Retinal pigment epithelial cell (primary cell): ENCODE measurements around the gene SMARCA2.

Experiments
- DNase-seq: peaks from one replicate; pipeline ENCODE4 v3.0.0-alpha.2; 2010; ENCODE audit warnings: low read depth
- H3K4me3 ChIP-seq: 2 replicates; pipeline ENCODE4 v1.5.1; 2011; ENCODE audit warnings: mild to moderate bottlenecking, low read length, control low read depth, moderate library complexity
- TF ChIP-seq, protein P1 (sequence below): conservative IDR thresholded peaks from 2 replicates; pipeline ENCODE4 v1.5.1; 2011; ENCODE audit warnings: low read depth, low read length, control low read depth, inconsistent platforms

The SMARCA2 gene

DNA sequence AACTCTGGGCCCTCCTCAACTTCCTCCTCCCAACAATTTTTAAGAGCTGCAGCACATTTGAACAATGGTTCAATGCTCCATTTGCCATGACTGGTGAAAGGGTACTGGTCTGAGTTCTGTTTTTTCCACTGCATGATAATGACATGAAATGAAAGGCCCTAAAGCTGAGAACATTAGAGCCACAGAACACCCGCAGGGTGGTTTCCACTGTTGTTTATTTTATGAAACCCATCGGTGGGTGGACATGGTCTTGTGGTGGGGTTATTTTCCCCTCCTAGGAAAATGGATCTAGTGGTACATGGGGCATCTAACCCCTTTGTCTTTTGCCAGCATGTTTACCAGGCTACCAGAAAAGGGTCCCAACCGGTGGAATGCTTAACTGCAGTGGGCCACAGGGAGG is 71.8 kb downstream of the SMARCA2 start:
- H3K4me3 ChIP-seq, result no peak overlapping the region
- TF ChIP-seq, protein P1, sequence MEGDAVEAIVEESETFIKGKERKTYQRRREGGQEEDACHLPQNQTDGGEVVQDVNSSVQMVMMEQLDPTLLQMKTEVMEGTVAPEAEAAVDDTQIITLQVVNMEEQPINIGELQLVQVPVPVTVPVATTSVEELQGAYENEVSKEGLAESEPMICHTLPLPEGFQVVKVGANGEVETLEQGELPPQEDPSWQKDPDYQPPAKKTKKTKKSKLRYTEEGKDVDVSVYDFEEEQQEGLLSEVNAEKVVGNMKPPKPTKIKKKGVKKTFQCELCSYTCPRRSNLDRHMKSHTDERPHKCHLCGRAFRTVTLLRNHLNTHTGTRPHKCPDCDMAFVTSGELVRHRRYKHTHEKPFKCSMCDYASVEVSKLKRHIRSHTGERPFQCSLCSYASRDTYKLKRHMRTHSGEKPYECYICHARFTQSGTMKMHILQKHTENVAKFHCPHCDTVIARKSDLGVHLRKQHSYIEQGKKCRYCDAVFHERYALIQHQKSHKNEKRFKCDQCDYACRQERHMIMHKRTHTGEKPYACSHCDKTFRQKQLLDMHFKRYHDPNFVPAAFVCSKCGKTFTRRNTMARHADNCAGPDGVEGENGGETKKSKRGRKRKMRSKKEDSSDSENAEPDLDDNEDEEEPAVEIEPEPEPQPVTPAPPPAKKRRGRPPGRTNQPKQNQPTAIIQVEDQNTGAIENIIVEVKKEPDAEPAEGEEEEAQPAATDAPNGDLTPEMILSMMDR, result no peak
- DNase-seq, result no peak

DNA sequence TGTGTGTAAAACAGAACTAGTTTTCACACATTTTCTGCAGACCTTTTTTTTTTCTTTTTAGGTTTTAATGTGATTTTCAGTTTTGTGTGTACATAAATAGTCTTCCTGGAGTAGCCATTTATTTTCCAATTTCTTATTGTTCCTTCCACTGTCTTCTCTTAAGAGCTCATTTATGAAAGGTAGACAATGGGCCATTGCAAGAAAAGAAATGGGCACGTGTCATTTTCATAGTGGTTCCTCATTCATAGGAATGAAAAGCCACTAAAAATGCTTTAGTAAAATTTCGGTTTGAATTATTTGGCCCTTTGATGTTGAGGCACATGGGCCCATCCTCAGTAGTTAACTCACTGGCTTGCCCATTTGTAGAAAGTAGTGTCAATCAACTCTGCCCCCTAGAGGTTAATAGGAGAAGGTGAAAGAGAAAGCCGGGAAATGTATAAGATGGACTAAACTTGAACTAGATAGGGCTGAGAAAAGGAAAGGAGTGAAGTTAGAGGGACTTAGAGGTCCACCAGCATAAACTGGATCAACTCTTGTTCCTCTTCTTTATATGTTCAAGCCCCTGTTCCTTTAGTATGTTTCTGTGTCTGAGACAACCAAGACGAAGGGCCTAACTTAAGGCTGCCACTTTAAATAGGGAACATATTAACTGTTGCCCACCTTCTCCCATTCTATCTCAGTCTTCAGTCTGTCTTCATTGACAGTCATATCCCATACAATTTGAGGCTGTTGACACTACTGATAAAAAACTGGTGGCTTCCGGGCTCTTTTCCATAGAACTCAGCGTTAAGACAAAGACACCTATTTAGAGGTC is 72.6 kb downstream of the SMARCA2 start:
- DNase-seq, result no peak
- TF ChIP-seq, protein P1, result peak; percentile 66

DNA sequence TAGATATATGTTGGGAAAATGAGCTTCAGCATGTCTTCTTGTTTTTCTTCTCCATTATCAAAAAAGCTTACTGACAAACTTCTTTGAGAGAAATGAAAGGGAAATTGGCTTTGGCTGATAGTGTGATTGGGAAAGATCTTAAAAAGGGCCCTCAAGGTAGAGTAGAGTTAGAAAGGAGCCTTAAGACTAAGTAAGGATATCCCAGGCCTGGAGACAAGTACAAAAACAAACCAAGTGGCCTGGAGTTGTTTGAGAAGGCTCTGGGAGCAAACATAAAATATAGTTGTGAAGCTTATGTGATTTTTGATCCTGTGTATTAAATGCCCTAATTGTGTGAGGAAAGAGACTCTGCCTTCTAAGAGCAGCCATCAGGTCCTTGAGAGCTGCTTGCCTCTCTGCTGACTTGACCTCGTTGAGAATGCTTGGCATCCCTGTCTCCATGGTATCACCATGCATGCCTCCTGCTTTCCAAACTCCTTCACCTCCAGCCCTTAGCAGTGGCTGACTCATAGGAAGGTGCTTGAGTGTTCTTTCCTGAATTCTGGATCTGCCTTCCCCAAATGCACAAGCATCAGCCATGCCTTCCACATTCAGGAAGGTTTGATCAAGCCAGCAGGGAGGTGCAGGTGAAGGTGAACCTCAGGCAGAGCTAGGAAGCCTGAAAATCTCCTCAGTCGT is 78.9 kb downstream of the SMARCA2 start:
- TF ChIP-seq, protein P1, result no peak
- peak; percentile 54 for DNase-seq
- H3K4me3 ChIP-seq, result no peak overlapping the region

More for the DNA sequence above, 72.6 kb downstream of the SMARCA2 start:
- no peak overlapping the region for H3K4me3 ChIP-seq

DNA sequence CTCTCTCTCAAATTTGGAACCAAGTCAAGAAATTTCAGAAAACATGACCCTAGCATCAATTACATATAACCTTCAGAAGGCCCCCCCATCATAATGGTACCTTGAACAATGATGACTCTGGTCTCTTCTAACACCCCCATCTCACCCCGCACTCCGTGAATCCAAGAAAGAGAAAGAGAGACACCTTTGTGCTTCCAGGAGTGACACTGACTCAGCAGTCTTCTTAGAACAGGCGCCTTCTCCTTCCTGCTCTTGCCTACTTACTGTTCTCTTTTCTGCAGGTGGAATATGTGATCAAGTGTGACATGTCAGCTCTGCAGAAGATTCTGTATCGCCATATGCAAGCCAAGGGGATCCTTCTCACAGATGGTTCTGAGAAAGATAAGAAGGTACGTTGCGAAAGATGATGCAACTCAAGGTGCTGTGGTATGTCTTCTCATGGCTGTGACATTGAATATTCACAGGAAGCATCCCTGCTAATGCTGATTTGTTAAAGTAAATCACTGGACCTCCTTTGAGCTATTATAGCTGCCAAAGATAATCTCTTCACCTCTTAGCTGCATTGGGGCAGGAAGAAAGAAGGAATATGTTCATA is 81.3 kb downstream of the SMARCA2 start:
- no peak for DNase-seq
- no peak overlapping the region for H3K4me3 ChIP-seq
- TF ChIP-seq, protein P1, result no peak

DNA sequence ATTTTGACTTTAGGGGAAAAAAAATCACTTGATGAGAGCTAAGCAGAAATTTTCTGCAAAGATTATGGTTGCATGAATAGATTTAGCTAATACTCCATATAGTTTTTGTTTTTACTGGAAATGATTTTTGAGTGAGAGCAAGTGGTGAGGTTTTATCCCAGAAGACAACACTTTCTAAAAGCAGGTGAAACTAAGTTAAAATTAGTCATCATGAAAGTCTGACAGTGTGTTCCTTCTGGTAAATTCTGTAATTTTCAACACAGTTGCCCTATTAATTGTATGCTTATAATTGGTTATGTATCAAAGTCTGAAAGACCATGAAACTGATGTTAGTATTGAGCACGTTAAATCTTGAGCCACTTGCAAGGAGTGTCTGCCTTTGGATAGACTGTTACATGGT is 91.5 kb downstream of the SMARCA2 start:
- H3K4me3 ChIP-seq, result no peak overlapping the region
- TF ChIP-seq, protein P1, result no peak
- no peak for DNase-seq

DNA sequence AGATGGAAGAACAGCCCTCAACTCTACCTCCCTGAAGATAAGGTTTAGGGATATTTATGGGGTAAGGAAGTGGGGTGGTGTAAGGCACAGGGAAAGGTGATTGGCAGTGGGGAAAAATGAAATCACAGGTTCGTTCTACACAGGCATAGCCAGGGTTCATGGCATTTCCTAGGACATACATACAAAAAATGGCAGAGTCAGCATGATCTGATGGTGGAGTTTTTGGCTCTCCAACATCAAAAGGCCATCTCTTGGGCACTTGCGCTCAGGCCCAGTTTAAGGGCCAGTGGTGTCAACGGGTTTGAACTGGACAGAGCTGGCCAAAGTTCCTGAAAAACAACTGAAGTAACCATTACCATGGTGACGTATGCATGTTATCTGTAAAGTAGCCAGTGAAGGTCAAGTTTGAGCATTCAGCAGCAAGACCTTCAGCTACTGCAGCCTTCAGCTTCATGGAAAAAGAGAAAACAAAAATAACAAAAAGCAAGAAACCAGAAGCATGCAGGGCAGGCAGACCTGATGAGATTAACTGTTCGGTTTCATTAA is 92.8 kb downstream of the SMARCA2 start:
- DNase-seq, result no peak
- no peak overlapping the region for H3K4me3 ChIP-seq
- TF ChIP-seq, protein P1, result no peak
